ENCODE results near the gene SYNJ2. TPM values are rescaled to one million over a fixed set of nuclear protein-coding genes. Genes with fewer than 3 reads are reported as not detected.

The SYNJ2 gene
- total and polyA plus RNA-seq, 2 experiments from 2014 or later = 20.5 to 28.6 TPM

DNA sequence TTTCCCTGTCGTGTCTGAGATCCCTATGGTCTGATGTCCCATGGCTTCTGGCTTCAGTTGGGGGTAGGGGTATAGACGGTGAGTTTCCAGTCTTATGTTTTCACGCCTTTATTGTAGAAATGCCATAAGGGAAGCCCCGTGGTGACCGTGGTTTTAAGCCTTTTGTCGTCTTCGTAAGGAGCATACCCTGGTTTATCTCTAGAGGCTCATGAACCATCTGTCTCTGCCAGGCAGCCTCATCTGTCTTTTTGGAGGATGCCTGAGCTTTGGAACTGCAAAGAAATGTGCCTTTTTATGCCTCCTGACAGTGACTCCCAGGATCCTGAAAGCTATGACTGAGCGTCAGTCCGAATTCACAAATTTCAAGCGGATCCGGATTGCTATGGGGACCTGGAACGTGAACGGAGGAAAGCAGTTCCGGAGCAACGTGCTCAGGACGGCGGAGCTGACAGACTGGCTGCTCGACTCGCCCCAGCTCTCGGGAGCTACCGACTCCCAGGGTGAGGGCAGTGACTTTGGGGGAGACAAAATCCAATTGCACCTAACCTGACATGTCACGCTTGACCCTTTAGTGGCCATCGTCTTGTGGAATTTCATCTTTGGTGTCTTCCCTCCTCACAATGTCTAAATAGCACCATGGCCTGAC, 84.6 kb downstream of the SYNJ2 start:
- no peaks in the 10 kb centered on the region for H3K79me2 ChIP-seq (ENCODE audit: insufficient read depth)
- no peaks in the 10 kb centered on the region for H4K20me1 ChIP-seq (ENCODE audit: insufficient read depth)
- no peaks in the 10 kb centered on the region for H3K9me2 ChIP-seq (ENCODE audit: insufficient read depth)
- peaks cover 51% of the 10 kb centered on the region for H3F3A ChIP-seq (ENCODE audit: insufficient read depth)
- in situ Hi-C loops (cut with MboI) = loop anchor here (25.0 kb wide), 1 partner anchor 304 kb away; no protein-coding TSS in a partner anchor
- H3K9me3 ChIP-seq (ENCODE audit: low read depth) = no peaks in the 10 kb centered on the region
- H2AFZ ChIP-seq = no peak overlapping the region
- H3K4me2 ChIP-seq (ENCODE audit: unreplicated experiment) = no peak overlapping the region
- no peak overlapping the region for H3K27ac ChIP-seq
- 97% methylated on average over 23 of the region's 23 CpGs for WGBS, 2 experiments (ENCODE audit: low coverage in 1 of 2, low lambda C conversion rate in 2 of 2, missing lambda C conversion rate in 2 of 2)
- no peak overlapping the region for H3K9ac ChIP-seq
- H3K4me1 ChIP-seq (ENCODE audit: insufficient read depth) = peaks cover 26% of the 10 kb centered on the region
- DNase-seq = no peak
- TF ChIP-seq EZH2phosphoT487 (IDR thresholded peaks at IDR 0.05; ENCODE audit: insufficient read depth, low read depth) (no peak), EZH2 (IDR thresholded peaks at IDR 0.05; ENCODE audit: insufficient read depth, poor library complexity, severe bottlenecking) (no peak)
- peaks cover 24% of the 10 kb centered on the region for H3K36me3 ChIP-seq (ENCODE audit: low read depth)
- no peaks in the 10 kb centered on the region for H3K27me3 ChIP-seq (replicated peaks; ENCODE audit: insufficient read depth)
- H3K4me3 ChIP-seq = no peak overlapping the region

DNA sequence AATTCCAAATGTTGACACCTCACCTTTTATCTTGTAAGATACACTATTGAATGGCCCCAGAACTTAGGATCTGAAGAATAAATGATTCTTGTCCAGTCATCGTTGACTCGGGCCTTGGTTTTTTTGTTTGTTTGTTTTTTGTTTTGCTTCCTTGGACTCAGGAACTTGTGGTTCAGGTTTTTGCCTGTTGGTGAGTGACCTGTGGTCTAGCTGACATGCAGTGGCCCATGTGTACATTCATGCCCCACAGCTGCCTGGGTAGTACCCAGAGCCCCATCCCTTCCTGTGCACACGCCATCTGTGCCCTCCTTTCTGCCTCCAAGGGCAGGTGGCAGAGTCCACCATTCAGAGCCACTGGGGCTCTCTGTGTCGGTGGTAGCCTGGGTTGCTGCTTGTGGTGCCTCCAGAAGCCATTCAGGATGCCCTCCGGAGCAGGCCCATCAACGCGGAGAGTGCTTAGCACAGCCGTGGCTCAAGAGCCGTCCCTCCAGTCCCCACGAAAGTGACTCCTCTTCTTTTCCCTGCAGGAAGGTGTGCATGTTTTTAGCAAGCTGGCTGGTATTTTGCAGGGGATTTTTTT, 85.9 kb downstream of the SYNJ2 start:
- Histone ChIP-seq H3K27me3 (replicated peaks; ENCODE audit: insufficient read depth) (no peaks in the 10 kb centered on the region), H3K4me1 (ENCODE audit: insufficient read depth) (peaks cover 27% of the 10 kb centered on the region), H3K4me3 (no peak overlapping the region), H4K20me1 (ENCODE audit: insufficient read depth) (no peaks in the 10 kb centered on the region), H3K27ac (peak overlapping the region; percentile 96; the same call in 1 of the 2 replicates), H3K36me3 (ENCODE audit: low read depth) (peaks cover 21% of the 10 kb centered on the region), H3K4me2 (ENCODE audit: unreplicated experiment) (no peak overlapping the region), H3K79me2 (ENCODE audit: insufficient read depth) (no peaks in the 10 kb centered on the region), H2AFZ (no peak overlapping the region), H3K9ac (no peak overlapping the region), H3K9me3 (ENCODE audit: low read depth) (no peaks in the 10 kb centered on the region), H3F3A (ENCODE audit: insufficient read depth) (peaks cover 51% of the 10 kb centered on the region), H3K9me2 (ENCODE audit: insufficient read depth) (no peaks in the 10 kb centered on the region)
- DNase-seq = no peak
- in situ Hi-C loops (cut with MboI) = loop anchor here (25.0 kb wide), 1 partner anchor 305 kb away; no protein-coding TSS in a partner anchor
- no peak for TF ChIP-seq EZH2phosphoT487 (IDR thresholded peaks at IDR 0.05; ENCODE audit: insufficient read depth, low read depth)
- no peak for TF ChIP-seq EZH2 (IDR thresholded peaks at IDR 0.05; ENCODE audit: insufficient read depth, poor library complexity, severe bottlenecking)
- WGBS, 2 experiments (ENCODE audit: low coverage in 1 of 2, low lambda C conversion rate in 2 of 2, missing lambda C conversion rate in 2 of 2) = 97 to 98% methylated on average over 10 of the region's 10 CpGs

DNA sequence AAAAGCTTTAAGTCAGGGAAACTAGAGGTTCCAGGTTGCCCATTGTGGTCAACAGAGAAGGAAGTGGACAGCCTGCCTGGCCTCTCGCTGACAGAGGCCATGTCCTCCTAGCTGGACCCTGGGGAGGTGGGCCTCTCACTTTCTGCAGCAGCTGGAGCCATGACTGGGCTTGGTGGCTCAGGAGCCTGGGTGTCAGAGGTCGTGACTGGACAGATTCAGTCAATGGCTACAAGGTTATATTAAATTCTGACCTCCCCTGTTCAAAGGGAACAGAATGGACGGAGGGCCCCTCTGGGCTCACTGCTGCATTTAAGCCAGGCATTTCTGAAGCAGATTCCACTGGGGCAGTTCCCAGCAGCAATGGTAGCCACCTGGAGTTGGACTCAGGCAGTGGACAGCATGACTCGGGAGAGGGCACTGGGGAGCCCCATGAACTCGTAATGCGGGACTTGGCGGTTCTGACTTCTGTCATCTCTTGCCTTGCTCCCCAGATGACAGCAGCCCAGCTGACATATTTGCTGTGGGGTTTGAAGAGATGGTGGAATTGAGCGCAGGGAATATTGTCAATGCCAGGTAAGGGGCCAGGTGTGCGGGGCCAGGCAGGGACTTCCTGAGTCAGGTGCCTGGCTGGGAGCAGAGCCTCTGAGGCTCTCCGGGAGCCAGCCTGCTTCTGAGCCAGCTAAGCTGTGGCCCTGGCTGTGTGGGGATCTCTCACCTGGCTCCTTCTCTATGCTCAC, 86.7 kb downstream of the SYNJ2 start:
- Histone ChIP-seq H3K9ac (peak overlapping the region; percentile 74), H2AFZ (no peak overlapping the region), H4K20me1 (ENCODE audit: insufficient read depth) (no peaks in the 10 kb centered on the region), H3K4me2 (ENCODE audit: unreplicated experiment) (peak overlapping the region; percentile 45), H3K27ac (peak overlapping the region; percentile 96), H3K9me2 (ENCODE audit: insufficient read depth) (no peaks in the 10 kb centered on the region), H3K36me3 (ENCODE audit: low read depth) (peaks cover 14% of the 10 kb centered on the region; the same call in 1 of the 2 replicates), H3K4me1 (ENCODE audit: insufficient read depth) (peaks cover 27% of the 10 kb centered on the region), H3K9me3 (ENCODE audit: low read depth) (no peaks in the 10 kb centered on the region), H3K79me2 (ENCODE audit: insufficient read depth) (no peaks in the 10 kb centered on the region; the same call in 1 of the 2 replicates), H3F3A (ENCODE audit: insufficient read depth) (peaks cover 47% of the 10 kb centered on the region), H3K4me3 (no peak overlapping the region), H3K27me3 (replicated peaks; ENCODE audit: insufficient read depth) (no peaks in the 10 kb centered on the region)
- no peak for DNase-seq
- in situ Hi-C loops (cut with MboI) = loop anchor here (25.0 kb wide), 1 partner anchor 306 kb away; no protein-coding TSS in a partner anchor
- no peak for TF ChIP-seq EZH2 (IDR thresholded peaks at IDR 0.05; ENCODE audit: insufficient read depth, poor library complexity, severe bottlenecking)
- TF ChIP-seq EZH2phosphoT487 (IDR thresholded peaks at IDR 0.05; ENCODE audit: insufficient read depth, low read depth) = no peak
- WGBS, 2 experiments (ENCODE audit: low coverage in 1 of 2, low lambda C conversion rate in 2 of 2, missing lambda C conversion rate in 2 of 2) = 95 to 99% methylated on average over 10 of the region's 10 CpGs
